ENCODE measurements around the gene IRF2.
"Not testable (repeated sequence)": the region's sequence is repeated elsewhere in the genome, so short reads cannot be mapped to it uniquely, and the experiment has no call there.

The IRF2 gene

DNA sequence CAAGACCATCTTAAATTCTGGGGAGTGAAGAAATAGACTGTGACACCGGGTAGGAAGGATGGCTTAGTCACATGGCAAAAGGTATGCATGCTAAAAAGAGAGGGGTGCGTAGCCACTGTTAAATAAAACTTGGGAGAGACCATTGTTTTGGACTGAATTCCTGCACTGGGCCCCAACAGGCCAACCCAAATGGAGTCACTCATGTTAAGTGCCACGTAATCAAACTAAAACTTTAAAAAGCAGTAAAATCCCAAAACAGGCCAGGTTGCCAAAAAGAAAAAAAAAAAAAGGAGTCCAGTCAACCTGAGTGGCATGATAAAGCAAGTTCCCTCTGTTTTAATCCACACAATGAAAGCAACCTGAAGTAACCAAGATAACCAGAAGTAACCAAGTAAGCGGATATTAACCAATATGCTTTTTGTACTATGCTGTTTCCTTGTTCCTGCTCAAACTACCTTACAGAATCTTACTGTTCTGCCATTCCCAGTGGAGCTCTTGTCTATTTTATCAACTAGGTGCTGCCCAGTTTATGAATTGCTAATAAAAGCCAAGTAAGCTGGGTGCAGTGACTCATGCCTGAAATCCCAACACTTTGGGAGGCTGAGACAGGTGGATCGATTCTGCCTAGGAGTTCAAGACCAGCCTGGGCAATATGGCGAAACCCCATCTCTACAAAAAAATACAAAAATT lies 132.0 kb downstream of the IRF2 start:
- no peak for DNase-seq

GRCh38 chr4:184339398-184340193 lies 134.8 kb downstream of the IRF2 start:
- DNase-seq, result not testable (repeated sequence)

- DNase-seq, result no peak
Measured at GRCh38 chr4:184337907-184338306, 136.4 kb downstream of the IRF2 start.
